Panc1 (cell line): ENCODE data around the gene POLR2C. TPM values are rescaled to one million over a fixed set of nuclear protein-coding genes. Genes with fewer than 3 reads are reported as not detected.

Experiments
- ATAC-seq: fragments of 200-7000 bp; cut with Tn5 transposase; 2 replicates; pipeline ENCODE4 v1.9.1; 2020; ENCODE audit warnings: mild to moderate bottlenecking, moderate library complexity
- BruUV-seq: library from RNA; stranded (reverse); fragments of 400-500 nt; replicated peaks from 2 replicates; lab custom pipeline; 2021; lab: Mats Ljungman, UMichigan
- CTCF ChIA-PET: fragments of 300-600 bp; sonication (Branson Sonifier 250); formaldehyde crosslinking; loops from one replicate; lab custom pipeline; 2022; ENCODE audit warnings: antibody characterized with exemption; lab: Charles Lee
- POLR2A ChIA-PET: fragments of 300-600 bp; sonication (Branson Sonifier 250); formaldehyde crosslinking; loops from one replicate; lab custom pipeline; 2022; ENCODE audit warnings: antibody characterized with exemption; lab: Charles Lee
- DNase-seq: peaks from one replicate; pipeline ENCODE4 v3.0.0-alpha.2; 2010; ENCODE audit warnings: low read depth, low spot score
- H3K27ac ChIP-seq: 2 replicates; pipeline ENCODE4 v1.5.1; 2011; ENCODE audit warnings: mild to moderate bottlenecking, low read length, inconsistent platforms
- H3K27me3 ChIP-seq: fragments of 200-500 bp; sonication (Bioruptor generic); 2 replicates; pipeline ENCODE4 v1.6.0; 2014; ENCODE audit warnings: low read length, inconsistent platforms; ENCODE audit not compliant: control insufficient read depth, insufficient read depth
- H3K36me3 ChIP-seq: fragments of 200-500 bp; sonication (Bioruptor generic); 2 replicates; pipeline ENCODE4 v1.5.1; 2014; ENCODE audit warnings: inconsistent platforms, mild to moderate bottlenecking, low read length, moderate library complexity; ENCODE audit not compliant: control insufficient read depth, insufficient read depth
- H3K4me1 ChIP-seq: 2 replicates; pipeline ENCODE4 v1.5.1; 2011; ENCODE audit warnings: inconsistent platforms, mild to moderate bottlenecking, low read length, moderate library complexity; ENCODE audit not compliant: control insufficient read depth, insufficient read depth
- H3K4me3 ChIP-seq, 2 experiments: 2 replicates each; pipeline ENCODE4 v1.5.1; 2011 to 2012; ENCODE audit warnings: low read depth in 2 of 2, low read length in 2 of 2, mild to moderate bottlenecking in 2 of 2, inconsistent platforms in 1 of 2, moderate library complexity in 1 of 2
- H3K9me3 ChIP-seq: fragments of 200-500 bp; sonication (Bioruptor generic); 2 replicates; pipeline ENCODE4 v1.5.1; 2014; ENCODE audit warnings: low read depth, mild to moderate bottlenecking, inconsistent platforms, low read length, moderate library complexity; ENCODE audit not compliant: control insufficient read depth, insufficient read depth
- POLR2AphosphoS5 ChIP-seq: IDR thresholded peaks from 2 replicates; pipeline ENCODE4 v1.6.1; 2012; ENCODE audit warnings: mild to moderate bottlenecking, low read depth, low read length, moderate library complexity
- SIN3A ChIP-seq: IDR thresholded peaks from 2 replicates; pipeline ENCODE4 v1.6.1; 2012; ENCODE audit warnings: low read depth, mild to moderate bottlenecking, low read length, moderate library complexity, borderline replicate concordance; ENCODE audit not compliant: insufficient read depth
- TCF7L2 ChIP-seq: IDR thresholded peaks from 2 replicates; pipeline ENCODE4 v1.6.1; 2011; ENCODE audit warnings: mild to moderate bottlenecking, low read depth, low read length, inconsistent platforms
- in situ Hi-C: cut with HindIII; loops from 2 replicates; pipeline ENCODE4 v1.10.0; 2016; ENCODE audit warnings: low sequenced_read_pairs, low pct_unique_long_range_greater_than_20kb
- intact Hi-C: fragments of 100-400 bp; cut with micrococcal nuclease; formaldehyde crosslinking; loops from one replicate; pipeline ENCODE4 v1.10.0; 2022; ENCODE audit not compliant: unreplicated experiment
- total RNA-seq: library from RNA; stranded (reverse); gene quantifications from one replicate; pipeline ENCODE4 v1.2.1, GENCODE V29; 2021; ENCODE audit not compliant: unreplicated experiment
- TF ChIP-seq, protein P1 (sequence below), 2 experiments: IDR thresholded peaks; 2 replicates each; pipeline ENCODE4 v1.6.1; 2011 to 2012; ENCODE audit warnings: low read depth in 2 of 2, control low read depth in 1 of 2, low read length in 1 of 2, mild to moderate bottlenecking in 1 of 2, moderate library complexity in 1 of 2; ENCODE audit not compliant: insufficient read depth in 1 of 2
- TF ChIP-seq, protein P2 (sequence below): fragments of 450-650 bp; IDR thresholded peaks from 2 replicates; pipeline ENCODE4 v1.5.1; 2017; ENCODE audit warnings: mild to moderate bottlenecking

POLR2C gene
- total RNA-seq, 1 experiment from 2014 or later: 53.9 TPM

DNA sequence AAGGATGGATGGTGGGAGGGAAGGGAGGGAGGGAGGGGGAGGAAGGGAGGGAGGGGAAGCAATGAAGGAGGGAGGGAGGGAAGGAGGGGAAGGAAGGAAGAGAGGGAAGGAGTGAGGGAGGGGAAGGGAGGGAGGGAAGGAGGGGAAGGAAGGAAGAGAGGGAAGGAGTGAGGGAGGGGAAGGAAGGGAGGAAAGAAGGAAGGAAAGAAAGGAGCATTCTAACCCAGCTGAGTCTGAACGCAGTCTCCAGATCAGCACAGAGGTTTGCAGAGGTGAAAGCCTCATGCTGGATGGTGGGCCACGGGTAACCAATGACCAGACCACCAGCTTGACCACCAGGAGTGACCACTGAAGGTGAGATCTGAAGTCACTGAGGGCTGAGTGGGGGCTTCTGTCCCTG lies 39.3 kb upstream of the POLR2C start:
- intact Hi-C loops (no loop called here), in situ Hi-C loops (no loop called here)
- no peaks in the 10 kb centered on the region for H3K9me3 ChIP-seq
- H3K4me1 ChIP-seq: peaks cover 7% of the 10 kb centered on the region
- H3K27me3 ChIP-seq: no peaks in the 10 kb centered on the region
- no peak overlapping the region for H3K27ac ChIP-seq
- DNase-seq (no peak), ATAC-seq (no peak)
- TF ChIP-seq TCF7L2 (no peak), POLR2AphosphoS5 (no peak), SIN3A (no peak)
- TF ChIP-seq, protein P1, sequence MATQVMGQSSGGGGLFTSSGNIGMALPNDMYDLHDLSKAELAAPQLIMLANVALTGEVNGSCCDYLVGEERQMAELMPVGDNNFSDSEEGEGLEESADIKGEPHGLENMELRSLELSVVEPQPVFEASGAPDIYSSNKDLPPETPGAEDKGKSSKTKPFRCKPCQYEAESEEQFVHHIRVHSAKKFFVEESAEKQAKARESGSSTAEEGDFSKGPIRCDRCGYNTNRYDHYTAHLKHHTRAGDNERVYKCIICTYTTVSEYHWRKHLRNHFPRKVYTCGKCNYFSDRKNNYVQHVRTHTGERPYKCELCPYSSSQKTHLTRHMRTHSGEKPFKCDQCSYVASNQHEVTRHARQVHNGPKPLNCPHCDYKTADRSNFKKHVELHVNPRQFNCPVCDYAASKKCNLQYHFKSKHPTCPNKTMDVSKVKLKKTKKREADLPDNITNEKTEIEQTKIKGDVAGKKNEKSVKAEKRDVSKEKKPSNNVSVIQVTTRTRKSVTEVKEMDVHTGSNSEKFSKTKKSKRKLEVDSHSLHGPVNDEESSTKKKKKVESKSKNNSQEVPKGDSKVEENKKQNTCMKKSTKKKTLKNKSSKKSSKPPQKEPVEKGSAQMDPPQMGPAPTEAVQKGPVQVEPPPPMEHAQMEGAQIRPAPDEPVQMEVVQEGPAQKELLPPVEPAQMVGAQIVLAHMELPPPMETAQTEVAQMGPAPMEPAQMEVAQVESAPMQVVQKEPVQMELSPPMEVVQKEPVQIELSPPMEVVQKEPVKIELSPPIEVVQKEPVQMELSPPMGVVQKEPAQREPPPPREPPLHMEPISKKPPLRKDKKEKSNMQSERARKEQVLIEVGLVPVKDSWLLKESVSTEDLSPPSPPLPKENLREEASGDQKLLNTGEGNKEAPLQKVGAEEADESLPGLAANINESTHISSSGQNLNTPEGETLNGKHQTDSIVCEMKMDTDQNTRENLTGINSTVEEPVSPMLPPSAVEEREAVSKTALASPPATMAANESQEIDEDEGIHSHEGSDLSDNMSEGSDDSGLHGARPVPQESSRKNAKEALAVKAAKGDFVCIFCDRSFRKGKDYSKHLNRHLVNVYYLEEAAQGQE (IDR thresholded peaks at IDR 0.05; ENCODE audit: insufficient read depth in 1 of 2, low read depth in 2 of 2, low read length in 1 of 2): no peak
- TF ChIP-seq, protein P2, sequence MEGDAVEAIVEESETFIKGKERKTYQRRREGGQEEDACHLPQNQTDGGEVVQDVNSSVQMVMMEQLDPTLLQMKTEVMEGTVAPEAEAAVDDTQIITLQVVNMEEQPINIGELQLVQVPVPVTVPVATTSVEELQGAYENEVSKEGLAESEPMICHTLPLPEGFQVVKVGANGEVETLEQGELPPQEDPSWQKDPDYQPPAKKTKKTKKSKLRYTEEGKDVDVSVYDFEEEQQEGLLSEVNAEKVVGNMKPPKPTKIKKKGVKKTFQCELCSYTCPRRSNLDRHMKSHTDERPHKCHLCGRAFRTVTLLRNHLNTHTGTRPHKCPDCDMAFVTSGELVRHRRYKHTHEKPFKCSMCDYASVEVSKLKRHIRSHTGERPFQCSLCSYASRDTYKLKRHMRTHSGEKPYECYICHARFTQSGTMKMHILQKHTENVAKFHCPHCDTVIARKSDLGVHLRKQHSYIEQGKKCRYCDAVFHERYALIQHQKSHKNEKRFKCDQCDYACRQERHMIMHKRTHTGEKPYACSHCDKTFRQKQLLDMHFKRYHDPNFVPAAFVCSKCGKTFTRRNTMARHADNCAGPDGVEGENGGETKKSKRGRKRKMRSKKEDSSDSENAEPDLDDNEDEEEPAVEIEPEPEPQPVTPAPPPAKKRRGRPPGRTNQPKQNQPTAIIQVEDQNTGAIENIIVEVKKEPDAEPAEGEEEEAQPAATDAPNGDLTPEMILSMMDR: no peak
- POLR2A ChIA-PET: no interaction called here
- BruUV-seq: no TSS peak
- CTCF ChIA-PET: interaction anchor here (1.8 kb wide), 1 partner anchor 121 kb away, joined by 4 read pairs; no protein-coding TSS in a partner anchor
- no peaks in the 10 kb centered on the region for H3K36me3 ChIP-seq
- H3K4me3 ChIP-seq: no peak overlapping the region

DNA sequence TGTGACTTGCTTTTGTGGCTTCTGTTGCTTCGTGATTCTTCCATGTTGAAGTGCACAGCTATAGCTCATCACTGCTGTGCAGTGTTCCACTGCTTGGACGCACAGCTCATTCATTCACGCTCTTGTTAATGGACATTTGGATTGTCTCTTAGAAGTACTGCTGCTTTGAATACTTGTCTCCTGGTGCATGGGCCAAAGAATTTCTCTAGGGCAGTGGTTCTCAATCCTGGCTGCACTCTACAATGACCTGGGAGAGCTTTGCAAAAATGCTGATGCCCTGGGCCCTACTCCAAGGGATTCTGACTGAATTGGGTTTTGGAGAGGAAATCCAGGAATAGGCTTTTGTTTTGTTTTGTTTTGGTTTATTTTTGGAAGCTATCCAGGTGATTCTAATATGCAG lies 37.9 kb upstream of the POLR2C start:
- ATAC-seq (no peak), DNase-seq (no peak)
- ChIA-PET CTCF (interaction anchor here (0.8 kb wide), 1 partner anchor 120 kb away, joined by 3 read pairs; no protein-coding TSS in a partner anchor), POLR2A (no interaction called here)
- Histone ChIP-seq H3K9me3 (no peaks in the 10 kb centered on the region), H3K4me1 (no peaks in the 10 kb centered on the region), H3K27ac (no peak overlapping the region), H3K27me3 (no peaks in the 10 kb centered on the region), H3K4me3 (no peak overlapping the region), H3K36me3 (no peaks in the 10 kb centered on the region)
- TF ChIP-seq, protein P1 (IDR thresholded peaks at IDR 0.05; ENCODE audit: insufficient read depth in 1 of 2, low read depth in 2 of 2, low read length in 1 of 2): no peak
- TF ChIP-seq, protein P2: no peak
- TF ChIP-seq POLR2AphosphoS5: no peak
- no peak for TF ChIP-seq TCF7L2
- no peak for TF ChIP-seq SIN3A
- intact Hi-C loops: no loop called here
- in situ Hi-C loops: no loop called here
- no TSS peak for BruUV-seq
